AG10803 (cell line): ENCODE results near the gene CSH2.
"Not testable (repeated sequence)": the region's sequence is repeated elsewhere in the genome, so short reads cannot be mapped to it uniquely, and the experiment has no call there.

Experiments
- DNase-seq: peaks from one replicate; pipeline ENCODE4 v3.0.0; 2010; ENCODE audit warnings: low read depth
- H3K4me3 ChIP-seq: 2 replicates; pipeline ENCODE4 v1.5.1; 2011; ENCODE audit warnings: mild to moderate bottlenecking, low read length, control low read depth
- TF ChIP-seq, protein P1 (sequence below): conservative IDR thresholded peaks from 2 replicates; pipeline ENCODE4 v1.5.1; 2011; ENCODE audit warnings: mild to moderate bottlenecking, low read length, control low read depth, inconsistent platforms

Gene CSH2

DNA sequence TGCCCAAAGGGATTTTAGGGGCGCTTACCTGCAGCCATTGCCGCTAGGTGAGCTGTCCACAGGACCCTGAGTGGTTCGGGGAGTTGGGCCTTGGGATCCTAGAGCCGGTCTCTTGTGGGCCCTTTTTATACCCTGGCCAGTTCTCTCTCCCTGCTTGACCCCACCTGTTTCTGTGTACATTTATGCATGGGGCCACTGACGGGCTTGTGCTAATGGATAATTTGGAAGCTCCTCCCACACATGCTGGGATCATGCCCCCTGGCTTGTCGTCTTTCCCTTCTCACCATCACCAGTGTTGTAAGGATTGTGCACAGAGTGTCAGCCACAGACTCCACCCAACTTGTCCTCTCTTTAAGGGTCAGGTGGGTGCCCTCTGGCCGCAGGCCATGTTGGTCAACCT, at the start of gene CSH2:
Gene CSH2, minus strand, starts transcription at position 101 of the 400 bp plus-strand sequence. Its CDS starts 63 bp downstream, at position 38.
- DNase-seq, H3K4me3 ChIP-seq: not testable (repeated sequence)

DNA sequence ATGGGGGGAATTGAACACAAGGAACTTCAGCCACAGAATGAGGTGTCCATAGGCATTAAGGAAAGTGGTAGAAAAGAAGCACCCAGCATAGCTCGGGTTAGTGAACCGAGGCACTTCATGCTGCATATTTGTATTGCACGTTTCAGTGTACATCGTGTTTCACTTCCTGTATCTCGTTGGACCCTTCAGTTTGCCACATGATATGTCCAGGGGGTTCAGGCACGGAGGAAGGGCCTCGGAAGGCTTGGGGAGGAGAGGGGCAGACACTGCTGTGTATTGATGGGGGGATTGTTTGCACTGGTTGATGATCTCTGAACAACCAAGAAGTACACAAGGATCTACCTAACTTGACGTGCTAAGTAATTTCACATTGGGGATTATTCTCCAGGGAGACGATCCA, 48.9 kb upstream of the CSH2 start:
- not testable (repeated sequence) for DNase-seq, H3K4me3 ChIP-seq

DNA sequence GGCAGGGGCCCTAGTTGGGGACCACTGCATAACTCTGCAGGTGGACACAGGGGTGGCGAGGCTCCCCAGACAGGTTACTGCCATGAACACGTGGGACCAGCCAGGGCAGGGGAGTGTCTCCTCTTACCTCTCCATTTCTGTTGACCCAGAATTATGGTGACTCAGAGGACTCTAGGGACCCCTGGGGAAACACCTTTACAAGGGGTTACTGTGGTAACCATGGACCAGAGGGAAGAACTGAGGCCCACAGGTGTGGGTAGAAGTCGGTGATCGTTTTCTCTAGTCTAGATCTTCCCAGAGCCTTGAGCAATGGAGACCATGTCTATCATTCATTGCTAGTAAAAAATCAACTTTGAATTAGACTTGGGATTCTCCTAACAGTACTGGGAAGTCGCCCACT, 47.3 kb upstream of the CSH2 start:
- not testable (repeated sequence) for H3K4me3 ChIP-seq, DNase-seq

DNA sequence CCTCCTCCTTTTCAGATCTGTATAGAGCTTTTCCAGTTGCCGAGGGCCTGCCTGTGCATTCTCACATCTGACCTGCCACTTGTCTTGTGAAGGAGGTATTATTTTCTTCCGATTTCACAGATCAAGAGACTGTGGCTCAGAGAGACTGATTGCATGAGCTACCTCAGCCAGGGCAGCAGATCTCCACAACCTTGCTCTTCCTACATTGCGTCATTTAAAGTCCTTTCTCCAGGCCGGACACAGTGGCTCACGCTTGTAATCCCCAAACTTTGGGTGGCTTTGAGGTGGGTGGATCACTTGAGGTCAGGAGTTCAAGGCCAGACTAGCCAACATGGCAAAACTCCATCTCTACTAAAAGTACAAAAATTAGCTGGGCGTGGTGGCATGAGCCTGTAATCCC, 46.6 kb upstream of the CSH2 start:
- not testable (repeated sequence) for DNase-seq, H3K4me3 ChIP-seq

DNA sequence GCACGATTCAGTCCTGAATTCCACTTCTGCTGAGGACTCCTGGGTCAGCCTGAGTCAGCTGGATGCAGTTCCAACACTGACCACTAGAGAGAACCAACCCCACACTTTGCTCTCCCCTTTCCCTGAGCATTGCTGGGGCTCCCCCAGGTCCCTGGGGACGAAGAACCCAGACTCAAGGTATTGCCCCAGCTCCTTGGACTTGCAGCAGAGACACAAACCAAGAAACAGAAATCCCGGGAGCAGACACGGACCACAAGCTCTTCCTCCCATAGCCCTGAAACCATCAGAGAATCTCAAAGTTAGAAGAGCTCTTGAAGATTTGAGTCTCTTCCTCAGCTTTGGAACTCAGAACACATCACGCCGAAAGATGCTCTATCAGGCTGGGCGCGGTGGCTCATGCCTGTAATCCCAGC, 45.8 kb upstream of the CSH2 start:
- DNase-seq = peak; percentile 52
- H3K4me3 ChIP-seq = no peak overlapping the region
- TF ChIP-seq, protein P1, sequence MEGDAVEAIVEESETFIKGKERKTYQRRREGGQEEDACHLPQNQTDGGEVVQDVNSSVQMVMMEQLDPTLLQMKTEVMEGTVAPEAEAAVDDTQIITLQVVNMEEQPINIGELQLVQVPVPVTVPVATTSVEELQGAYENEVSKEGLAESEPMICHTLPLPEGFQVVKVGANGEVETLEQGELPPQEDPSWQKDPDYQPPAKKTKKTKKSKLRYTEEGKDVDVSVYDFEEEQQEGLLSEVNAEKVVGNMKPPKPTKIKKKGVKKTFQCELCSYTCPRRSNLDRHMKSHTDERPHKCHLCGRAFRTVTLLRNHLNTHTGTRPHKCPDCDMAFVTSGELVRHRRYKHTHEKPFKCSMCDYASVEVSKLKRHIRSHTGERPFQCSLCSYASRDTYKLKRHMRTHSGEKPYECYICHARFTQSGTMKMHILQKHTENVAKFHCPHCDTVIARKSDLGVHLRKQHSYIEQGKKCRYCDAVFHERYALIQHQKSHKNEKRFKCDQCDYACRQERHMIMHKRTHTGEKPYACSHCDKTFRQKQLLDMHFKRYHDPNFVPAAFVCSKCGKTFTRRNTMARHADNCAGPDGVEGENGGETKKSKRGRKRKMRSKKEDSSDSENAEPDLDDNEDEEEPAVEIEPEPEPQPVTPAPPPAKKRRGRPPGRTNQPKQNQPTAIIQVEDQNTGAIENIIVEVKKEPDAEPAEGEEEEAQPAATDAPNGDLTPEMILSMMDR = peak; percentile 95

DNA sequence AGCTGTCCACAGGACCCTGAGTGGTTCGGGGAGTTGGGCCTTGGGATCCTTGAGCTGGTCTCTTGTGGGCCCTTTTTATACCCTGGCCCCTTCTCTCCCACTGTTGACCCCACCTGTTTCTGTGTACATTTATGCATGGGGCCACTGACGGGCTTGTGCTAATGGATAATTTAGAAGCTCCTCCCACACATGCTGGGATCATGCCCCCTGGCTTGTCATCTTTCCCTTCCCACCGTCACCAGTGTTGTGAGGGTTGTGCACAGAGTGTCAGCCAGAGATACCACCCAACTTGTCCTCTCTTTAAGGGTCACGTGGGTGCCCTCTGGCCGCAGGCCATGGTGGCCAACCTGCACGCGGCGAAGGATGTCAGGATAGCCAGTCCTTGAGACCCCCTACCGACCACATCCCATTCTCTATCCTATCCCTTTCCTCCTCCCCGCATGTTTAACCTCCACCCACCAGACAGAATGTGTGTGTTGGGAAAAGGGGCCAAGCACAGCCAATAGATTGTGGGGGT, 45.4 kb upstream of the CSH2 start, which contains the start of gene GH1:
Gene GH1, minus strand, starts transcription at position 51 of the 517 bp plus-strand sequence. CDS start 63 bp downstream, outside the sequence.
- not testable (repeated sequence) for H3K4me3 ChIP-seq, DNase-seq

DNA sequence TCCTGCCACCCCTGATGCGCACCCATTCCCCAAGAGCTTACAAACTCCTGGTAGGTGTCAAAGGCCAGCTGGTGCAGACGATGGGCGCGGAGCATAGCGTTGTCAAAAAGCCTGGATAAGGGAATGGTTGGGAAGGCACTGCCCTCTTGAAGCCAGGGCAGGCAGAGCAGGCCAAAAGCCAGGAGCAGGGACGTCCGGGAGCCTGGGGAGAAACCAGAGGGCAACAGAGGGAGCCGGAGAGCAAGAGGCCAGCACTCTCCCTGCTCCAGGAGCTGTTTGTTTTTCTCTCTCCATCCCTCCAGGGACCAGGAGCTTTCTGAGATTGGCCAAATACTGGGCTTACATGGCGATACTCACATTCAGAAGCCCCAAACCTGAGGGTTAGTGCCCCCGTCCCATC, 44.8 kb upstream of the CSH2 start:
- no peak overlapping the region for H3K4me3 ChIP-seq
- no peak for DNase-seq
- TF ChIP-seq, protein P1 = no peak; the same call in 1 of the 2 replicates

DNA sequence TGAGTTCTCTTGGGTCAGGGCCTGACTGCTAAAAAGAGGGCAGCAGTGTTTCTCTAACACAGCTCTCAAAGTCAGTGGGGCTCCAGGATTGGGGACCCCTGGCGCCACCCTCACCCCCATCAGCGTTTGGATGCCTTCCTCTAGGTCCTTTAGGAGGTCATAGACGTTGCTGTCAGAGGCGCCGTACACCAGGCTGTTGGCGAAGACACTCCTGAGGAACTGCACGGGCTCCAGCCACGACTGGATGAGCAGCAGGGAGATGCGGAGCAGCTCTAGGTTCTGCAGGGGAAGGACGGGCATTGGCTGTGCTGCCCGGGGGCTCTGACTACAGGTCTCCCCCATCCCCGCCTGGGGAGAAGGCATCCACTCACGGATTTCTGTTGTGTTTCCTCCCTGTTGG, 44.2 kb upstream of the CSH2 start:
- H3K4me3 ChIP-seq = no peak overlapping the region
- TF ChIP-seq, protein P1 = no peak
- DNase-seq = no peak

DNA sequence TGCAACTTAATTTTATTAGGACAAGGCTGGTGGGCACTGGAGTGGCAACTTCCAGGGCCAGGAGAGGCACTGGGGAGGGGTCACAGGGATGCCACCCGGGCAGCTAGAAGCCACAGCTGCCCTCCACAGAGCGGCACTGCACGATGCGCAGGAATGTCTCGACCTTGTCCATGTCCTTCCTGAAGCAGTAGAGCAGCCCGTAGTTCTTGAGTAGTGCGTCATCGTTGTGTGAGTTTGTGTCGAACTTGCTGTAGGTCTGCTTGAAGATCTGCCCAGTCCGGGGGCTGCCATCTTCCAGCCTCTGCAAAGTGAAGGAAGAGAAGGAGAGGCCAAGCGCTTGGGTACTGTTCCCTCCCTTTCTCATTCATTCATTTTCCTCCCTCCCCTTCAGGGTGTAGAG, 43.7 kb upstream of the CSH2 start:
- DNase-seq, H3K4me3 ChIP-seq: not testable (repeated sequence)

DNA sequence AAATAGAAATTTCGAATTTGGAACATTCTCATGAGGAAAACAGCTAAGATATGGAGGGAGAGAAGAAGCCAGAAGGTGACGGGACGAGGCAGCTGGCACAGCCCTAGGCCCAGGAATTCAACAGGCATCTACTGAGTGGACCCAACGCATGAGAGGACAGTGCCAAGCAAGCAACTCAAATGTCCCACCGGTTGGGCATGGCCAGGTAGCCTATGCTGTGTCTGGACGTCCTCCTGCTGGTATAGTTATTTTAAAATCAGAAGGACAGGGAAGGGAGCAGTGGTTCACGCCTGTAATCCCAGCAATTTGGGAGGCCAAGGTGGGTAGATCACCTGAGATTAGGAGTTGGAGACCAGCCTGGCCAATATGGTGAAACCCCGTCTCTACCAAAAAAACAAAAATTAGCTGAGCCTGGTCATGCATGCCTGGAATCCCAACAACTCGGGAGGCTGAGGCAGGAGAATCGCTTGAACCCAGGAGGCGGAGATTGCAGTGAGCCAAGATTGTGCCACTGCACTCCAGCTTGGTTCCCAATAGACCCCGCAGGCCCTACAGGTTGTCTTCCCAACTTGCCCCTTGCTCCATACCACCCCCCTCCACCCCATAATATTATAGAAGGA, 43.2 kb upstream of the CSH2 start:
- DNase-seq = no peak
- TF ChIP-seq, protein P1 = no peak
- no peak overlapping the region for H3K4me3 ChIP-seq

DNA sequence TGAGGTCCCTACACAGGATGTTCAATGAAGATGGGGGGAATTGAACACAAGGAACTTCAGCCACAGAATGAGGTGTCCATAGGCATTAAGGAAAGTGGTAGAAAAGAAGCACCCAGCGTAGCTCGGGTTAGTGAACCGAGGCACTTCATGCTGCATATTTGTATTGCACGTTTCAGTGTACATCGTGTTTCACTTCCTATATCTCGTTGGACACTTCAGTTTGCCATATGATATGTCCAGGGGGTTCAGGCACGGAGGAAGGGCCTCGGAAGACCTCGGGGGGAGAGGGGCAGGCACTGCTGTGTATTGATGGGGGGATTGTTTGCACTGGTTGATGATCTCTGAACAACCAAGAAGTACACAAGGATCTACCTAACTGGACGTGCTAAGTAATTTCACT, 42.3 kb upstream of the CSH2 start:
- DNase-seq, H3K4me3 ChIP-seq: not testable (repeated sequence)
